ENCODE measurements around the gene HSPB6. TPM values are rescaled to one million over a fixed set of nuclear protein-coding genes. Genes with fewer than 3 reads are reported as not detected.

HSPB6 gene
- total RNA-seq, 1 experiment from 2014 or later: 0.37 TPM

- H3K79me2 ChIP-seq (ENCODE audit: insufficient read depth, low read length): no peaks in the 10 kb centered on the region
- H3K9me3 ChIP-seq (ENCODE audit: control insufficient read depth, low read depth, low read length): no peaks in the 10 kb centered on the region
- peaks cover 12 to 23% of the 10 kb centered on the region in 2 experiments for H3K4me1 Mint-ChIP-seq
- no peak overlapping the region for H2AK5ac ChIP-seq (ENCODE audit: insufficient read length, low read length)
- no peak overlapping the region for H2BK12ac ChIP-seq (ENCODE audit: insufficient read length, low read depth, low read length)
- H4K20me1 ChIP-seq (ENCODE audit: control insufficient read depth, insufficient read depth, insufficient read length): no peaks in the 10 kb centered on the region
- H2BK120ac ChIP-seq (ENCODE audit: low read depth, low read length, poor library complexity, severe bottlenecking): no peak overlapping the region
- H3K9ac ChIP-seq (ENCODE audit: extremely low read depth, insufficient read length, low read length): no peak overlapping the region
- TF ChIP-seq, protein P1, sequence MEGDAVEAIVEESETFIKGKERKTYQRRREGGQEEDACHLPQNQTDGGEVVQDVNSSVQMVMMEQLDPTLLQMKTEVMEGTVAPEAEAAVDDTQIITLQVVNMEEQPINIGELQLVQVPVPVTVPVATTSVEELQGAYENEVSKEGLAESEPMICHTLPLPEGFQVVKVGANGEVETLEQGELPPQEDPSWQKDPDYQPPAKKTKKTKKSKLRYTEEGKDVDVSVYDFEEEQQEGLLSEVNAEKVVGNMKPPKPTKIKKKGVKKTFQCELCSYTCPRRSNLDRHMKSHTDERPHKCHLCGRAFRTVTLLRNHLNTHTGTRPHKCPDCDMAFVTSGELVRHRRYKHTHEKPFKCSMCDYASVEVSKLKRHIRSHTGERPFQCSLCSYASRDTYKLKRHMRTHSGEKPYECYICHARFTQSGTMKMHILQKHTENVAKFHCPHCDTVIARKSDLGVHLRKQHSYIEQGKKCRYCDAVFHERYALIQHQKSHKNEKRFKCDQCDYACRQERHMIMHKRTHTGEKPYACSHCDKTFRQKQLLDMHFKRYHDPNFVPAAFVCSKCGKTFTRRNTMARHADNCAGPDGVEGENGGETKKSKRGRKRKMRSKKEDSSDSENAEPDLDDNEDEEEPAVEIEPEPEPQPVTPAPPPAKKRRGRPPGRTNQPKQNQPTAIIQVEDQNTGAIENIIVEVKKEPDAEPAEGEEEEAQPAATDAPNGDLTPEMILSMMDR (conservative IDR thresholded peaks at IDR 0.05): no peak
- H3K18ac ChIP-seq (ENCODE audit: insufficient read length, low read depth, low read length): no peak overlapping the region
- no peak overlapping the region for H4K8ac ChIP-seq (replicated peaks; ENCODE audit: insufficient read length, low read depth, low read length)
- H2AFZ ChIP-seq (ENCODE audit: low read length): no peak overlapping the region
- H3K23me2 ChIP-seq (ENCODE audit: insufficient read length, low read depth, low read length, poor library complexity, severe bottlenecking): peaks cover 15% of the 10 kb centered on the region
- no peak overlapping the region; the same call in 1 of the 2 replicates for H2BK15ac ChIP-seq (ENCODE audit: low read depth, low read length)
- no peak overlapping the region for H3K23ac ChIP-seq (ENCODE audit: insufficient read length, low read depth, low read length)
- no peak overlapping the region for H4K91ac ChIP-seq (ENCODE audit: insufficient read length, low read depth, low read length)
- H3K4ac ChIP-seq (ENCODE audit: low read depth, low read length): no peak overlapping the region
- H3K27me3 ChIP-seq (ENCODE audit: insufficient read depth, low read length): no peaks in the 10 kb centered on the region
- no peak overlapping the region for H3K27ac ChIP-seq (ENCODE audit: insufficient read length, low read depth, low read length)
- H2BK5ac ChIP-seq (ENCODE audit: insufficient read length, low read length): no peak overlapping the region
- no peak overlapping the region for H2BK20ac ChIP-seq (ENCODE audit: low read depth, low read length, poor library complexity, severe bottlenecking)
- no peak for DNase-seq
- no peak overlapping the region for H3K14ac ChIP-seq (ENCODE audit: insufficient read depth, low read length)
- H3K4me2 ChIP-seq (ENCODE audit: insufficient read depth, insufficient read length, low read length): no peak overlapping the region
- no CpG with 5 or more reads among the region's 2 CpGs for WGBS (ENCODE audit: extremely low coverage, insufficient read length, low lambda C conversion rate)
- H3K27ac Mint-ChIP-seq: no peak overlapping the region
- H3K79me1 ChIP-seq (ENCODE audit: insufficient read depth, low read depth, low read length, poor library complexity, severe bottlenecking): no peaks in the 10 kb centered on the region
- H3K56ac ChIP-seq (ENCODE audit: insufficient read length, low read depth, low read length): no peak overlapping the region
- H3K27me3 Mint-ChIP-seq (ENCODE audit: low read depth): peaks cover 6% of the 10 kb centered on the region
- H3K36me3 Mint-ChIP-seq (ENCODE audit: insufficient read depth in 1 of 3, low read depth in 3 of 3): peaks cover 6 to 36% (median 34%) of the 10 kb centered on the region in 3 experiments; a peak in 6 of 7 replicates
- no peak overlapping the region for H3T11ph ChIP-seq (ENCODE audit: low read length)
- no peaks in the 10 kb centered on the region for H3K4me1 ChIP-seq (ENCODE audit: insufficient read depth, low read length)
- H4K5ac ChIP-seq (ENCODE audit: insufficient read length, low read depth, low read length): no peak overlapping the region
- peak overlapping the region; percentile 91 to 95 for H3K4me3 Mint-ChIP-seq
- no peaks in the 10 kb centered on the region for H3K9me3 Mint-ChIP-seq
Observed at GRCh38 chr19:35759697-35760096, 2.9 kb upstream of the HSPB6 start.

Measured in H9 (cell line).